Liver (tissue), 9 donors: ENCODE results near the gene PRICKLE1. TPM values are rescaled to one million over a fixed set of nuclear protein-coding genes. Genes with fewer than 3 reads are reported as not detected.

Experiments used
- DNase-seq: peaks from one replicate; pipeline ENCODE4 v3.0.0-alpha.2; 2017; ENCODE audit warnings: low spot score
- H3K27ac ChIP-seq, 2 donors: one replicate each; pipeline ENCODE4 v1.7.0; 2013; ENCODE audit warnings: inconsistent platforms in 2 of 2, low read length in 2 of 2, control low read depth in 1 of 2, low read depth in 1 of 2, mild to moderate bottlenecking in 1 of 2
- H3K27me3 ChIP-seq, 4 donors: one replicate each; pipeline versions ENCODE4 v1.6.1 to v1.7.0; 2013; ENCODE audit warnings: low read length in 3 of 4, inconsistent platforms in 1 of 4, mild to moderate bottlenecking in 1 of 4, moderate library complexity in 1 of 4; ENCODE audit not compliant: control insufficient read depth in 4 of 4, insufficient read depth in 4 of 4
- H3K36me3 ChIP-seq, 4 donors: one replicate each; pipeline versions ENCODE4 v1.6.1 to v1.7.0; 2013; ENCODE audit warnings: low read length in 3 of 4, mild to moderate bottlenecking in 3 of 4, low read depth in 1 of 4, moderate library complexity in 1 of 4; ENCODE audit not compliant: control insufficient read depth in 4 of 4, insufficient read depth in 3 of 4
- H3K4me1 ChIP-seq, 4 donors: one replicate each; pipeline versions ENCODE4 v1.6.1 to v1.7.0; 2013; ENCODE audit warnings: low read length in 3 of 4, mild to moderate bottlenecking in 3 of 4, moderate library complexity in 1 of 4; ENCODE audit not compliant: control insufficient read depth in 4 of 4, insufficient read depth in 4 of 4
- H3K4me3 ChIP-seq, 3 donors: one replicate each; pipeline versions ENCODE4 v1.6.1 to v1.7.0; 2013; ENCODE audit warnings: low read length in 3 of 3, control low read depth in 1 of 3, low read depth in 1 of 3, mild to moderate bottlenecking in 1 of 3
- H3K9ac ChIP-seq, 2 donors: one replicate each; pipeline ENCODE4 v1.7.0; 2013; ENCODE audit warnings: low read length in 2 of 2, mild to moderate bottlenecking in 2 of 2, moderate library complexity in 2 of 2, control low read depth in 1 of 2, low read depth in 1 of 2
- H3K9me3 ChIP-seq, 4 donors: one replicate each; pipeline versions ENCODE4 v1.6.1 to v1.7.0; 2013; ENCODE audit warnings: low read length in 3 of 4; ENCODE audit not compliant: control insufficient read depth in 4 of 4
- ATF3 ChIP-seq: IDR thresholded peaks from 2 replicates; pipeline ENCODE4 v1.6.1; 2016; ENCODE audit warnings: antibody characterized with exemption
- CTCF ChIP-seq: fragments of 150-350 bp; IDR thresholded peaks from 2 replicates; pipeline ENCODE4 v1.5.1; 2017; ENCODE audit warnings: improper control_type of control experiment, low read depth, low read length; ENCODE audit not compliant: missing input control
- EGR1 ChIP-seq, 2 donors: IDR thresholded peaks; 2 replicates each; pipeline ENCODE4 v1.6.1; 2016 to 2018; ENCODE audit warnings: antibody characterized with exemption in 2 of 2, low read depth in 2 of 2
- FOXA1 ChIP-seq: IDR thresholded peaks from 2 replicates; pipeline ENCODE4 v1.6.1; 2016; ENCODE audit warnings: antibody characterized with exemption
- FOXA2 ChIP-seq: IDR thresholded peaks from 2 replicates; pipeline ENCODE4 v1.6.1; 2016; ENCODE audit warnings: antibody characterized with exemption
- GABPA ChIP-seq, 2 donors: IDR thresholded peaks in 1 of 2; conservative IDR thresholded peaks in 1 of 2; 2 replicates each; pipeline ENCODE4 v1.6.1; 2016; ENCODE audit warnings: antibody characterized with exemption in 2 of 2, mild to moderate bottlenecking in 1 of 2, moderate library complexity in 1 of 2
- HNF4A ChIP-seq, 2 donors: conservative IDR thresholded peaks; 2 replicates each; pipeline ENCODE4 v1.6.1; 2016; ENCODE audit warnings: antibody characterized with exemption in 2 of 2, mild to moderate bottlenecking in 2 of 2
- HNF4G ChIP-seq: IDR thresholded peaks from 2 replicates; pipeline ENCODE4 v1.6.1; 2016; ENCODE audit warnings: antibody characterized with exemption
- JUND ChIP-seq, 2 donors: IDR thresholded peaks; 2 replicates each; pipeline ENCODE4 v1.6.1; 2016; ENCODE audit warnings: antibody characterized with exemption in 2 of 2
- MAX ChIP-seq: IDR thresholded peaks from 2 replicates; pipeline ENCODE4 v1.6.1; 2016; ENCODE audit warnings: antibody characterized with exemption
- NR2F2 ChIP-seq: IDR thresholded peaks from 2 replicates; pipeline ENCODE4 v1.6.1; 2016; ENCODE audit warnings: antibody characterized with exemption
- RAD21 ChIP-seq, 2 donors: IDR thresholded peaks; 2 replicates each; pipeline ENCODE4 v1.6.1; 2016; ENCODE audit warnings: antibody characterized with exemption in 2 of 2, mild to moderate bottlenecking in 2 of 2
- REST ChIP-seq: IDR thresholded peaks from 2 replicates; pipeline ENCODE4 v1.6.1; 2016; ENCODE audit warnings: antibody characterized with exemption, mild to moderate bottlenecking
- RXRA ChIP-seq, 2 donors: IDR thresholded peaks; 2 replicates each; pipeline ENCODE4 v1.6.1; 2017 to 2018; ENCODE audit warnings: antibody characterized with exemption in 2 of 2, mild to moderate bottlenecking in 1 of 2
- TAF1 ChIP-seq: conservative IDR thresholded peaks from 2 replicates; pipeline ENCODE4 v1.6.1; 2016; ENCODE audit warnings: antibody characterized with exemption, mild to moderate bottlenecking
- YY1 ChIP-seq: IDR thresholded peaks from 2 replicates; pipeline ENCODE4 v1.6.1; 2016; ENCODE audit warnings: antibody characterized with exemption, mild to moderate bottlenecking
- ZBTB33 ChIP-seq: IDR thresholded peaks from 2 replicates; pipeline ENCODE4 v1.6.1; 2016; ENCODE audit warnings: antibody characterized with exemption
- WGBS: extraction: QIAGEN DNeasy Blood & Tissue Kit; methylation state at CpG from one replicate; pipeline ENCODE4 v1.1.7; 2013; 5-methylcytosine and 5-hydroxymethylcytosine counted together
- polyA plus RNA-seq, 2 donors: library from polyadenylated mRNA; stranded (reverse) in 1 of 2; unstranded in 1 of 2; fragments of 200-250 nt in 1 of 2; fragments of >200 nt in 1 of 2; fragmentation: Nextera tagmentation in 1 of 2; extraction: Ambion mirVana in 1 of 2; gene quantifications; one replicate each; pipeline versions ENCODE4 v1.2.1 to v1.2.3, GENCODE V29; 2013 to 2015
- total RNA-seq, 2 donors: library from RNA; depleted of rRNA; stranded (reverse); fragments of >200 nt; gene quantifications; one replicate each; pipeline ENCODE4 v1.2.3, GENCODE V29; 2014
- donor health status: healthy.
- donor health status: healthy.
- donor health status: healthy.
- donor health status: healthy.
- donor health status: healthy.

The PRICKLE1 gene
- total and polyA plus RNA-seq, 4 donors: 0.59 to 5.7 (median 2.2) TPM

- Histone ChIP-seq H3K36me3 (peaks cover 0 to 3% (median 1%) of the 10 kb centered on the region in 4 donors), H3K9ac (no peak overlapping the region), H3K9me3 (no peaks in the 10 kb centered on the region), H3K4me1 (no peaks in the 10 kb centered on the region), H3K27me3 (no peaks in the 10 kb centered on the region), H3K27ac (no peak overlapping the region), H3K4me3 (no peak overlapping the region)
- no peak for DNase-seq
- 97% methylated on average over 5 of the region's 5 CpGs for WGBS
- TF ChIP-seq HNF4G (no peak), FOXA1 (no peak), ATF3 (no peak), NR2F2 (no peak), HNF4A (conservative IDR thresholded peaks at IDR 0.05) (no peak), EGR1 (IDR thresholded peaks at IDR 0.05; ENCODE audit: low read depth in 2 of 2) (no peak), CTCF (no peak), GABPA (IDR thresholded peaks at IDR 0.05 in 1 of 2, conservative IDR thresholded peaks at IDR 0.05 in 1 of 2) (no peak), RXRA (IDR thresholded peaks at IDR 0.05) (no peak), MAX (no peak), REST (no peak), ZBTB33 (no peak), TAF1 (no peak), FOXA2 (no peak), RAD21 (IDR thresholded peaks at IDR 0.05) (no peak), JUND (IDR thresholded peaks at IDR 0.05) (no peak), YY1 (no peak)
These were observed 156.9 kb downstream of the PRICKLE1 start for GRCh38 chr12:42432517-42433140.
